DMS153 treated with DMSO at 0.1 percent for 48 hours (cell line): ENCODE data around the gene PRND.
"Not testable (repeated sequence)": the region's sequence is repeated elsewhere in the genome, so short reads cannot be mapped to it uniquely, and the experiment has no call there.

Source experiments
- DNase-seq: peaks from one replicate; lab custom pipeline; 2025; ENCODE audit not compliant: unreplicated experiment; lab: John Stamatoyannopoulos, UW

PRND gene

DNA sequence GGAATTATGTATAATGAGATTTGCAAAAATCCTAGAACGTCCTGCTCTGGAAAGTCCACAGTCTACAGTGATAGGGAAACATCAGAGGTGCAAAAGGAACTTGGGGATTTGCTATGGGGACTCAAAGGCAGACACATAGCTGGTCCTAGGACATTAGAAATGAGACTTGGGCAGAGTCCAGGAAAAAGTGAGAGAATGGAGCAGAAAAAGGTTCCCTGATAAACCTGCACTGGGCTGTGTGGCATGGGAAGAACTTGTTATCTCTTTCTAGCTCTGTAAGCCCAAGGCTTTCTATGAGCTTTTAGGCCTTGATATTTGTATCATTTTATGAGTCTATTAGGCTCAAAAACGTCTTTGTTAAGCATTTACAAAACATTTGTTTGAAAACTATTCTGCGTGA lies 15.2 kb downstream of the PRND start:
- no peak for DNase-seq

DNA sequence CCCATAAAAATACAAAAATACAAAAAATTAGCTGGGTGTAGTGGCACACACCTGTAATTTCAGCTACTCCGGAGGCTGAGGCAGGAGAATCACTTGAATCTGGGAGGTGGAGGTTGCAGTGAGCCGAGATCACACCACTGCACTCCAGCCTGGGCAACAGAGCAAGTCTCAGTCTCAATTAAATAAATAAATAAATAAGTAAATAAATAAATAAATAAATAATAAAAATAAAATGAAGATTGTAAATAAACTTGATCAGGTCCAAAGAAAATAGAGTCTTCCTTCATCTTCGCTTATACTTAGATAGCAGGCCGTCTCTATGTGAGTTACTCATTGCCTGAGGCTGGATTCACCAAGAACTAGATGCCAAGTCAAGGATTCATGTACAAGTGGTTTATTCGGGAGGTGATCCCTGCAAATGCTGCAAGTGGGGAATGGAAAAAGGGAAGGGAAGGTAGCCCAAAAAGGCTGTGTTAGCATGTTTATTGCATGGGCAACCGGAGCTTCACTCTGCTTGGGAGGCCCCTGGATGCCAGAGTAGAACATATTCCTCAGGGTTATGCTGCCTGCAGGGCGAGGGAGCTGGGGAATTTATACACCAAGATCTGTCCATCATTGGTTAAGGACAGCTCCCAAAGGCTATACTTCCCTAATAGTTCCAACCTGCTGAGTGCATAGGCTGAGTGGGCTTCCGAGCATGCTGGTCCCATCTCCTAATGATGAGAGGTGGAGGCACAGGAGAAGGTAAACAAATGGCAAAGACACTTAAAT lies 16.3 kb downstream of the PRND start:
- DNase-seq, result no peak

DNA sequence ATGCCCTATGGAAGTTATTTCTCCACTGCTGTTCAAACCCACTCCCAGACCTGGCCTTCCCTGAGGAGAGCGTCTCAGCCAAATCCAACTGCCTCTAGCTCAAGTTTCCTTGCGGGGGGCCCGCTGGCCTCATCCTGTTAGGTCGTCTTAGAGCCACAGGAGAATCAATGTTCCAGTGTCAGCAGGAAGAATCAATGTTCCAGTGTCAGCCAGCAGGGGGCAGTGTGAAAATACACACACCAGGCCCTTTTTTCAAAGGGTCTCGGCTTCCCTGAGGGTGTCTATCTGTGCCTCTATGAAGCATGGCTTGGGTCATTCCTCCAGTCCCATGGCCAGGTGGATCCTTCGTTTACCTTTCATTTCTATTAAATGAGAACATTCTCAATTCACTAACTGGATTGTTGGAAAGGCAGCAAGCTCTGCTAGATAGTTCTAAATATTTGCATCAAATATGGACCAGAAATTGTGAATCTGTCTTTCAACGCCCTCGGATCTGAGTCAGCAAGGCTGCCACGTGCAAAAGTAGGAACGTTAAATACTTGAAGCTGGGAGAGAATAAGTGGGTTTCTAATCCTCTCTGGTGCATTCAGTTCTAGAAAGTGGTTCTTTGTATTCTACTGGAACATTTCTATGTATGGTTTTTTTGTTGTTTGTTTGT lies 19.2 kb downstream of the PRND start:
- DNase-seq, result no peak

DNA sequence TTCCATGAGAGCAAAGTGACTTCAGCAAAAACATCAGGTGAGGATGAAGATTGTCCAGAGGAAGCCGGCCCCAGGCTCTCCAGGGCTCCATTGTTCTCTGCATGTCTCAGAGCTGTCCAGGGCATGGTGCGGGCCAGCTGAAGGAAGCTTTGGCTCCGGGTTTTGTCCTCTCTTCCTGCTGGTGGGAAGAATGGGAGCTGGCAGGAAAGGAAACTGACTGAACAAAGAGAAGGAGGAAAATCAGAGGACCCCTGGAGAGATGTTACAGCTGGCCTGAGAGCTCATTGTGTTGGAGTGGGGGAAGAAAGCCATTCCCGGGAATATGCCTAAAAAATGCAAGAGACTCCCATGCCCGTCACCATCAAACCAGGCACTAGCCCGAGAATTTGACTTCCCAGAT lies 27.1 kb downstream of the PRND start:
- no peak for DNase-seq

DNA sequence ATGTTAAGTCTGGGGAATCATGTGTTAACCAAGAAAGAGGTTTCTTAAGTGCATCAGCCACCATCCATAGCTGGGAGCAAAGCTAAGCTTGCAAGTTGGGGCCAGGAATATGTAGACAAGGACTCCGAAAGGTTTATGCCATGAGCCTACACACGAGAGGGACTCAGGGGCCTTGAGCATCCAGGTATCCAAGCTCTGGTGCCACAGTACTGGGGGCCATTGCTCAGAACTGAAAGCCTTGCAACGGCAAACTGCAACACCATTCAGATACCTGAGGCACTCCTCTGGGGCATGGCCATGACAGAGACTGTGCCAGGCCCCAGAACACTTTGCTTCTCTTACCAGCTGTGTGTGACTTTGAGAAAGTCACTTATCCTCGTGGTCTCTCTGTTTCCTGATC lies 27.6 kb downstream of the PRND start:
- DNase-seq, result no peak

DNA sequence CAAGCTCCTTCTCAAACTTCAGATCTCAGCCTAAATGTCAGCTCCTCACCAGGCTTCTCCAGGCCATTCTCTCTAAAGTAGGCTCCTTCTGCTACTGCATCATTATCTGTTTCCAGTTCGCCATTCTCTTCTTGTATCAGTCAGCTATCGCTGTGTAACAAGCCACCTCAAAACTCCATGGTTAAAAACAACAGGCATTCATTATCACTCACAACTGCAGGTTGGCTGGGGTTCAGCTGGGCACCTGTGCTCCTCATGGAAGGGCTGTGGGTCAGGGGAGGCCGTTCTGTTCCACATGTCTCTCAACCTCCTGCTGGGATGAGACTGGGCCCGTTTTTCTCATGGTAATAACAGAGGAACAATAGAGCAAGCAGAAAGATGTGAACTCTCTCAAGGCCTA lies 28.7 kb downstream of the PRND start:
- no peak for DNase-seq

DNA sequence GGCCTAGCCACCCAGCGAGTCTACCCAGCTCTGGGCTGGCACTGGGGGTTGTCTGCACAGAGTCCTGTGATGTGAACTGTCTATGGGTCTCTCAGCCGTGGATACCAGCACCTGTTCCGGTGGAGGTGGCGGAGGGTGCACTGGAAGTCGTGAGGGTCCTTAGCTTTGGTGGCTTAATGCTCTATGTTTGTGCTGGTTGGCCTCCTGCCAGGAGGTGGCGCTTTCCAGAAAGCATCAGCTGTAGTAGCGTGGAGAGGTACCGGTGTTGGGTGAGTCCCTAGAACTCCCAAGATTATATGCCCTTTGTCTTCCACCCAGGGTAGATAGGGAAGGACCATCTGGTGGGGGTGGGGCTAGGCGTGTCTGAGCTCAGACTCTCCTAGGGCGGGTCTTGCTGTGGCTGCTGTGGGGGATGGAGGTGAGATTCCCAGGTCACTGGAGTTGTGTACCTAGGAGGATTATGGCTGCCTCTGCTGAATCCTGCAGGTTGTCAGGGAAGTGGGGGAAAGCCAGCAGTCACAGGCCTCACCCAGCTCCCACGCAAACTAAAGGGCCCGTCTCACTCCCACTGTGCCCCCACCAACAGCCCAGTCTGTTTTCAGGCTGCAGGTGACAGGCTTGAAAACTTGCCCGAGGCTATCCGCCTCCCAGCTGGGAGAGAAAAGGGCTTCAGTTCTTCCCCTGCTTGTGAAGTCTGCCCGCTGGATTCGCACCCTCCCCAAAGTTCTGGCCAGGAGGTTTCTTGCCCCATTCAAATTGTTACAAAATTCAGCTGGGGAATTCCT lies 37.6 kb downstream of the PRND start:
- not testable (repeated sequence) for DNase-seq

DNA sequence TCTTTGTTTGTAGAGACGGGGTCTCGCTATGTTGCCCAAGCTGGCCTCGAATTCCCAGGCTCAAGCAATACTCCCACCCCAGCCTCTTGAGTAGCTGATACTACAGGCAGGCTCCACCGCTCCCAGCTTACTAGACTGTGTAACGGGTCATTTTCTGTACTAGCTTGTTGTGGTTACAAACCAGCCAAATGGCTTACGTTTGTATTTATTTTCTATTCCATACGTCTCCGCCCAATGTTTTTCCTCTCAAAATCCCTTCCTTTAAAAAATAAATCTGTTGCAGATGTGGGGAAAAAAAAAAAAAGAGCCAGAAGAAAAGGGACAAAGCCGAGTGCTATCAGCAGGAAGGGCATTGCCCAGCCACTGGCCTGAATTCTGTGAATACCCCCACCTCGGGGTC lies 41.6 kb downstream of the PRND start:
- DNase-seq, result no peak

DNA sequence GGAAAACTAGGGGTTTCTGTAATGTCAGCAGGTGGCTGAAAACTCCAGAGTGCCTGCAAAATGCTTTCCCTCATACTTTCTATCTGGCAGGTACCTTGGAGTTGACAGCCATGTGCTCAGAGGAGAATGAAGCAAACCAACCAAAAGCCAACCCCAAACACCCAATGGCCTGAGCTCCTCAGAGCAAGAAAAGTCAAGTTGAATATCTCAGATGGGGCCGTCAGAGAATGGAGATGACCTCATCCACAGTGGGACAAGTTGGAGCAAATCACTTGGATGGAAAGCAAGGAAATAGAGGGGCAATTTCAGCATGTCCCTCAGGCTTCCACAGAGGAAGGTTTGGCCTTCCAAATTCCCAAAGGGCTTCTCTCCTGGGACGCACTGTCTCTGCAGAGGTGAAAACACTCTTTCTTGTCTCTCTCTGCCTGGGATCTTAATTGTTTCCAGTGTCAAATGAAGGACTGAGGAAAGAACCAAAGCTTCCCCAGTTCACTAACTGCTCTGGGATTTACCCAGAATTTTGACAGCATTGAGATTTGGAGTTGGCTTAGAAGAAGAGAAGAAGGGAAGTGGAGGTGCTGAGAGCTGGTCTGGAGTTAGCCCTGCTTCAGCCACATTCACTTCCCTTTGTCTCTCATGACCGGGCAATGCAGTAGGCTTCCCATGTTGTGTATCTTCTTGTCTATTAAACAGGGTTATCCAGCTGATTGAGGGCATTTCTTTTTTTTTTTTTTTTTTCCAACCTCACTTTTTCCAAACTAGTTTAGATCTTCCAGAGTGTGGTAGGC lies 42.2 kb downstream of the PRND start:
- no peak for DNase-seq

DNA sequence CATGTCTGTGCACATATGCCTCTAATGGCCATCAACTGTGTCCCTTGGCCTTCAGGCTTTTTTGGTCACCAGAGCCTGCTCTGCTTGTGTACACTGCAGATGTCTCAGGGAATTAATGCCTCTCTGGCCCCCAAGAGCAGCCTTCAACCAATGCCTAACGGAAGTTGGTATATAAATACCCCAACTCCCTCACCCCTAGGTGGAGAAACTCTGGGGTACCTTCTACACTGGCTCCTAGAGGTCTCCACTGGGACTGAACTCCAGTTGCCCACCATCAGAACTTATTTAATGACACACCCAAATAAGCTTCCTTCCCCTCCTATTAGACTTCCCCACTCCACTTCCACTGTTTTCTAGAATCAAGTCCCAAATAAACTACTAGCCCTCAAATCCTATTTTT lies 43.1 kb downstream of the PRND start:
- no peak for DNase-seq

DNA sequence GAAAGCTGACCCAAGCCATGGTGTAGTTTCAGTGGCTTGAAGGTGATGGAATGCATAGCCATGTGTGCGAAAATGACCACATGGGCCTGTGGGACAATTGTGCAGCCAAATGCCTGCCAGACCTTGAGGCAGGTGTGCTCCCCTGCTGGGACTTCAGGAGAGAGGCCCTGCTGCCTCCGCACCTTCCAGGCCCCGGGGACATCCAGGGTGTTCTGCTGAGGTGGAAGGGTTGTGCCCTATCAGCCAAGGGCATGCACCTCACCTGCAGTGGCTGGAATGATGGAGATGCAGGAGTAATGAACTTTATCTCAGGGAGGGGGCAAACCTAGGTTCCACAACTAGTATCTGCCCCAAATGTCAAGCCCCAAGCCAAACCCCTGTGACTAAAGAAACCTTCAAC lies 44.0 kb downstream of the PRND start:
- DNase-seq, result no peak

DNA sequence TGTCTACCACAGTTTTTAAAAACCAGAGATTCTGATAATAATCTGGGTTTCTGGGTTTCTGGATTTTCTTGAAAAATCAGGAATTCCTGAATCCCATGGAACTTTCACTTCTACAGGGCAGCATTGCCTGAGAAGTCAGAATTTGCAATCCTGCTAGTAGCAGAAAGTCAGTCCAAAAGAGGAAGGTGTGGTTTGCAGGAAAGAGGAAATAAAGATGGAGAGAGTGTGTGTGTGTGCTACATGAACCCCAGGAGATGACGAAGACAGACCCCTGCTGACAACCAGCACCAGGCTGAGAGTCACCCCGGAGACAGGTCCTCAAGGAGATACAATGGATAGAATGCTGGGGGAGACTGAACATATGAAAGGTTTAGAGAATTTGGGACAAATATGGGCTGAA lies 44.9 kb downstream of the PRND start:
- no peak for DNase-seq

DNA sequence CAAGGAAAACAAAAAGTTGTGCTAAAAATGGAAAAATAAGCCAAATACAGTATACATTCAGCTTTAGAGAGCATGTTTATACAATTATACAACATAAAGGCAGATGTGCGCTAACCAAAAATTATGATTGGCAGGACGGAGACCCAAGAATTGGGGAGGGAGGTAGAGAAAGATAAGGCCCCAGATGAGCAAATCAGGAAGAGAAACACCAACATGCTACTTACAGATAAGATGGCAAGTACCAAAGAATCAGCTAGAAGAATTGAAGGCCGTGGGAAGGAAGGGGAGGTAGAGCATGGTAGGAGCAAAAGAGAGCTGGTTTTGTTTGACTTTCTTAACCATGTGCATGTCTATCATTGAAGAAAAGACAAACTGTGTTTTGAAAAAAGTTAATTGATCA lies 45.4 kb downstream of the PRND start:
- no peak for DNase-seq

DNA sequence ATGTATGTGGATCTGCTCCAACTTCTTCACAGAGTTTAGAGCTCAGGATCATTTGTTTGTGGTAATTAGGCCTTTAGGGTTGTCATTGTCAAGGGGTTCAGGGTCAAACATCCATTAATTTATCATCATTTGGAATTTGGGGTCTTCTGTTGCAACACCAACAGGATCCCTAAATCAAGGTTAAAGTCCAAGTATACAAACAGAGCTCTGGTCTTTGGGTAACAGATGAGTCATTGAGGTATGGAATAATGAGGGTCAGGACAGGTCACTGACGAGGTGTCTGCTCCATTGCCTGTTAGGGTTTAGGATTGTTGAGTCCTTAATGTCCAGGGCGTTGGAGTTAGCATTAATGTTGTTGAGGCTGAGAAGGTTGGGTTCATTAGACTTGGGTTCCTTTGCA lies 47.6 kb downstream of the PRND start:
- no peak for DNase-seq

DNA sequence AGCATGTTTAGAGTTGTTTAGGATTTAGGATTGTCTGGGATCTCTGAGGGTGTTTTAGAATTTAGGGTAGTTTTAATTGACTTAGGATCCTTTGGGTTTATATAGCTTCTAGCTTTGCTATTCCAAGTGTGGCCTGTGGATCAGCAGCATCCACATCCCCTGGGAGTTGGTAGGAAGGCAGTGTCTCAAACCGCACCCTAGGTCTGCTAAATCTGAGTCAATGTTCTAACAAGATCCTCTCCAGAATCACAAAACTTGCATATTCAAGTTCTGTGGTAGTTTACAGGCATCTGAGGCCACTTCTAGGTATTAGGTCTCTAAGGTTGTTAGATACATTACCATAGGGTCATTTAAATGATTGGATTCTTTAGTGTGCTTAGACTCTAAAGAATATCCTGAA lies 48.3 kb downstream of the PRND start:
- DNase-seq, result no peak

DNA sequence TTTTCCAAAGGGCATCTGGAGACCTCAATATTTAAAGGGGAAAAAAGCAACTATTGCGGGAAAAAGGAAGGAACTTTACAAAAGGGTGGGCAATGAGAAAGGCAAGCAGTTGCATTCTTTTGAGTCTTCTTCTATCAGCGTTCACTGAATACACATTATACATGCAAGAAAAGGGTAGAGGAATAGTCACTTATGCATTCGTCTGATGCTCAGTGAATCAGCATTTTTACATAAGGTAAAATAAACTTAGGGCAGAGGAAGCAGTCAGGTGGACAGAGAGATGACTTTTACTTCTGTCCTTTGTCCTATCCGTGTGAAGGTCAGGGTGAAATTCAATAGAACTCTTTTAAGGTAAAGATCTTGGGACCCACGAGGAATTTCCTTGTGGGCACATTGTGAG lies 49.3 kb downstream of the PRND start:
- DNase-seq, result no peak

DNA sequence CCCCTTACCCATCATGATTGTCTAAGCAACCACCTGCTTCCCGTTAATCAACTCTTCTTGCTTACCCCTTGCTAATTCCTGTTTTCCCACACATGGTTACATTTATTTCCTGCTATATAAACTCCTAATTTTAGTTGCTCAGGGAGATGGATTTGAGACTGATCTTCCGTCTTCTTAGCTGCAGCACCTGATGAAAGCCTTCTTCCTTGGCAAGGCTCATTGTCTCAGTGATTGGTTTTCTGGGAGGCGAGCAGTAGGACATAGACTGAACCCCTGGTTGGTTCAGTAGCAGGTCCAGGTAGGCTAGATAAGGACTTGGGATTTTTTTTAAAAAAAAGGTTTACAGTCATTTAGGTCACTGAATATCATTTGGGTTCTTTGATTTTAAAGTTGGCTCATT lies 50.4 kb downstream of the PRND start:
- no peak for DNase-seq

DNA sequence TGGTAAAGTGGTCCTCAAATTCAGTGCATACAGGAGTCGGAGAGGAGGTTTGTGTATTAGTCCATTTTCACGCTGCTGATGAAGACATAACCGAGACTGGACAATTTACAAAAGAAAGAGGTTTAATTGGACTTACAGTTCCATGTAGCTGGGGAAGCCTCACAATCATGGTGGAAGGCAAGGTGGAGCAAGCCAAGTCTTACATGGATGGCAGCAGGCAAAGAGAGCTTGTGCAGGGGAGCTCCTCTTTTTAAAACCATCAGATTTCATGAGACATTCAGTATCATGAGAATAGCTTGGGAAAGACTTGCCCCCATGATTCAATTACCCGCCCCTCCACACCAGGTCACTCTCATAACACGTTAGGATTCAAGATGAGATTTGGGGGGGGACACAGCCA lies 51.3 kb downstream of the PRND start:
- not testable (repeated sequence) for DNase-seq

DNA sequence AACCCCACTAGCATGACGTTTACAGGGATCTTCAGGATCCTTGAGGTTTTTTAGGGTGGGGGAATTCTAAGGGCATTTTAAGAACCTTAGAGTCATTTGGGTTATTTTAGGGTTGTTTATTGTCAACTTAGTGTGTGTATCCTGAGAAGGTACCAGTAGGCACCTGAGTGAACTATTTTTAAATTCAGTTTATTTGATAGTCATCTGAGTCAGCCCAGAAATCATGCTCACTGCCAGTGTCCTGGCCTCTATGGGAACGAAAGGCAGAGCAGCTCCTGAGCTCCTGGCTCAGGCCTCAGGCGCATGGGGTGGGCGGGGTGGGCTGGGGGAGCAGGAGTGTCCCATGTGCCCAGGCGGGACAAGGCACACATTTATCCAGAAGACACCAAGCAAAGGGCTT lies 52.0 kb downstream of the PRND start:
- DNase-seq, result no peak

DNA sequence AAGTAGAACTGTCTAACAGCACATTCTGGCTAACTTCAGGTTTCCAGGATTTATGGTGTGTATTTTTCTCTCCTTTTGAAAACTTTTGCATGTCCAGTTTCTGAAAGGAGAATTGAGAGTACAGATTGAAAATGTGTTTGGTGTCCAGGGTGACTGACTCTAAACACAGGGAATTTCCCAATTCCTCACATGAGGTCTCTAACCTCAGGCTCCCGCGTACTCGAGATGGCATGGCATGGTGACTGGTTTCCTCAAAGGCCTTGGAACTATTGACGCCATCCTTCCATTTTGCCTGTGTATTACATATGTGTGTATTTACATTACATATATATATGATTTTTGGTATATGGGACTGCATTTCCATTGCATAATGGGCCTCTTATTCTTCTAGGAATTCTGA lies 52.5 kb downstream of the PRND start:
- no peak for DNase-seq

DNA sequence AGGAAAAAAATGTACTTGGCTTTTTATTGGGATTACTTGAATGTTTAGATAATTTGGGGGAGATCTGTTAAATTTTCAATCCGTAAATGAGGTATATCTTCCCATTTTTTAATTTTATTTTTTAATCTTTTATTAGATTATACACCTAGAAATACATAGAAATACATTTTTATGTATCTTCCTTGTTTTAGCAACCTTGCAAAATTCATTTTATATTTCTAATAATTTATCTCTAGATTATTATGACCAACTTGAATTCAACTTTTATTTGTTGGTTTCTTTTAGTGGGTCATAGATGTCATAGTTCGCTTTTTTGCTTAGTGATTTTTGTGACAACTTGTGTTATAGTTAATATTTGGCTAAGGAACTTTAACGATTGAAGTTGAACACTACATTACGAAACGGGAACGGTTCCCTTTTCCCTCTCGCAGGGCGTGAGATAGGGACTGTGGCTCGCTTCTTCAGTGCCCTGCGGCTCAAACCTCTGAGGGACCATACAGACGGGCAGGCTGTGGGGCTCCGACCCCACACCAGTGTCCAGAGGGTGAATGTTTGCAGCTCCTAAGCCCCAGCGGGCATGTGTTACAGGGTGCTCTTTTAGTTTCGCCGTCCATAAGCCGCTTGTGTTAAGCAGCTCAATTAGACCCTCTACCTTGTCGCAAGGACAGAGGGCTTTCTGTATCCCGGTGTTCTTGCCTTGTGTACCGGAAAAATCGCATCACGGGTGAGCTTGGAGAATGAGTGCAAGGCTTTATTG lies 53.8 kb downstream of the PRND start:
- no peak for DNase-seq
